DND-41 (cell line): ENCODE data around the gene STRC.
"Not testable (repeated sequence)": the region's sequence is repeated elsewhere in the genome, so short reads cannot be mapped to it uniquely, and the experiment has no call there.

Experiments used
- EZH2 ChIP-seq: IDR thresholded peaks from 3 replicates; pipeline ENCODE4 v1.6.1; 2012; ENCODE audit warnings: borderline replicate concordance, low read depth, mild to moderate bottlenecking, moderate library complexity, low read length, inconsistent platforms; ENCODE audit not compliant: severe bottlenecking
- TF ChIP-seq, protein P1 (sequence below): IDR thresholded peaks from 2 replicates; pipeline ENCODE4 v1.5.1; 2012; ENCODE audit warnings: borderline replicate concordance, low read length, moderate library complexity, mild to moderate bottlenecking; ENCODE audit not compliant: poor library complexity, severe bottlenecking; ENCODE audit errors: extremely low read depth

DNA sequence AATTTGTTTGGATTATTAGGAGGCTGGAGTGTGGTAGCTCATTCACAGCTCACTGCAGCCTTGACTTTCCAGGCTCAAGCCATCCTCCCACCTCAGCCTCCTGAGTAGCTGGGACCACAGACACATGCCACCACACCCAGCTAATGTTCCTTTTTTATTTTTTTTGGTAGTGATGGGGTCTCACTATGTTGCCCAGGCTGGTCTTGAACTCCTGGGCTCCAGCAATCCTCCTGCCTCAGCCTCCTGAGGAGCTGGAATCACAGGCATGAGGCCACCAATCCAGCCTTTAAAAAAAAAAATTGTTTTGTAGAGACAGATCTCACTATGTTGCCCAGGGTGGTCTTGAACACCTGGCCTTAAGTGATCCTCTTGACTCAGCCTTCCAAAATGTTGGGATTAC, 8.3 kb upstream of the STRC start:
- TF ChIP-seq, protein P1, sequence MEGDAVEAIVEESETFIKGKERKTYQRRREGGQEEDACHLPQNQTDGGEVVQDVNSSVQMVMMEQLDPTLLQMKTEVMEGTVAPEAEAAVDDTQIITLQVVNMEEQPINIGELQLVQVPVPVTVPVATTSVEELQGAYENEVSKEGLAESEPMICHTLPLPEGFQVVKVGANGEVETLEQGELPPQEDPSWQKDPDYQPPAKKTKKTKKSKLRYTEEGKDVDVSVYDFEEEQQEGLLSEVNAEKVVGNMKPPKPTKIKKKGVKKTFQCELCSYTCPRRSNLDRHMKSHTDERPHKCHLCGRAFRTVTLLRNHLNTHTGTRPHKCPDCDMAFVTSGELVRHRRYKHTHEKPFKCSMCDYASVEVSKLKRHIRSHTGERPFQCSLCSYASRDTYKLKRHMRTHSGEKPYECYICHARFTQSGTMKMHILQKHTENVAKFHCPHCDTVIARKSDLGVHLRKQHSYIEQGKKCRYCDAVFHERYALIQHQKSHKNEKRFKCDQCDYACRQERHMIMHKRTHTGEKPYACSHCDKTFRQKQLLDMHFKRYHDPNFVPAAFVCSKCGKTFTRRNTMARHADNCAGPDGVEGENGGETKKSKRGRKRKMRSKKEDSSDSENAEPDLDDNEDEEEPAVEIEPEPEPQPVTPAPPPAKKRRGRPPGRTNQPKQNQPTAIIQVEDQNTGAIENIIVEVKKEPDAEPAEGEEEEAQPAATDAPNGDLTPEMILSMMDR: not testable (repeated sequence)
- not testable (repeated sequence) for TF ChIP-seq EZH2
